ENCODE data around the gene ZBTB22.

Gene ZBTB22

GRCh38 chr6:33336495-33336894 lies 19.0 kb upstream of the ZBTB22 start:
- in situ Hi-C loops (cut with MboI; ENCODE audit: low pct_unique_long_range_greater_than_20kb, low sequenced_read_pairs, unreplicated experiment), result no loop called here
- no peak for DNase-seq (ENCODE audit: low spot score)
- TF ChIP-seq CTCF (IDR thresholded peaks at IDR 0.05; ENCODE audit: extremely low read depth, insufficient read depth, missing control alignments), result no peak

- in situ Hi-C loops (cut with MboI; ENCODE audit: low pct_unique_long_range_greater_than_20kb, low sequenced_read_pairs, unreplicated experiment), result no loop called here
- no peak for TF ChIP-seq CTCF (IDR thresholded peaks at IDR 0.05; ENCODE audit: extremely low read depth, insufficient read depth, missing control alignments)
- DNase-seq (ENCODE audit: low spot score), result no peak
Observed at GRCh38 chr6:33335916-33336315, 18.4 kb upstream of the ZBTB22 start.

GRCh38 chr6:33333666-33334065 lies 16.1 kb upstream of the ZBTB22 start:
- in situ Hi-C loops (cut with MboI; ENCODE audit: low pct_unique_long_range_greater_than_20kb, low sequenced_read_pairs, unreplicated experiment), result no loop called here
- no peak for TF ChIP-seq CTCF (IDR thresholded peaks at IDR 0.05; ENCODE audit: extremely low read depth, insufficient read depth, missing control alignments)
- DNase-seq (ENCODE audit: low spot score), result no peak

- in situ Hi-C loops (cut with MboI; ENCODE audit: low pct_unique_long_range_greater_than_20kb, low sequenced_read_pairs, unreplicated experiment), result no loop called here
- no peak for TF ChIP-seq CTCF (IDR thresholded peaks at IDR 0.05; ENCODE audit: extremely low read depth, insufficient read depth, missing control alignments)
- DNase-seq (ENCODE audit: low spot score), result no peak
Observed at GRCh38 chr6:33330736-33331135, 13.2 kb upstream of the ZBTB22 start.

- no peak for TF ChIP-seq CTCF (IDR thresholded peaks at IDR 0.05; ENCODE audit: extremely low read depth, insufficient read depth, missing control alignments)
- peak; percentile 6 for DNase-seq (ENCODE audit: low spot score)
- in situ Hi-C loops (cut with MboI; ENCODE audit: low pct_unique_long_range_greater_than_20kb, low sequenced_read_pairs, unreplicated experiment), result no loop called here
Observed at GRCh38 chr6:33329058-33329457, 11.5 kb upstream of the ZBTB22 start.

GRCh38 chr6:33324125-33324524 lies 6.6 kb upstream of the ZBTB22 start:
- TF ChIP-seq CTCF (IDR thresholded peaks at IDR 0.05; ENCODE audit: extremely low read depth, insufficient read depth, missing control alignments), result no peak
- in situ Hi-C loops (cut with MboI; ENCODE audit: low pct_unique_long_range_greater_than_20kb, low sequenced_read_pairs, unreplicated experiment), result no loop called here
- peak; percentile 40 for DNase-seq (ENCODE audit: low spot score)

- no peak for DNase-seq (ENCODE audit: low spot score)
- in situ Hi-C loops (cut with MboI; ENCODE audit: low pct_unique_long_range_greater_than_20kb, low sequenced_read_pairs, unreplicated experiment), result no loop called here
- TF ChIP-seq CTCF (IDR thresholded peaks at IDR 0.05; ENCODE audit: extremely low read depth, insufficient read depth, missing control alignments), result no peak
Observed at GRCh38 chr6:33323623-33323948, 6.0 kb upstream of the ZBTB22 start.
